Inflammatory macrophage (primary cell): Measurements from ENCODE around the gene SMPD3.
A peak's percentile ranks its signal among the peaks of the same experiment; 100 is the strongest.

Experiments
- DNase-seq, 2 donors: peaks; one replicate each; pipeline ENCODE4 v3.0.0-alpha.2; 2020 to 2022

SMPD3 gene

DNA sequence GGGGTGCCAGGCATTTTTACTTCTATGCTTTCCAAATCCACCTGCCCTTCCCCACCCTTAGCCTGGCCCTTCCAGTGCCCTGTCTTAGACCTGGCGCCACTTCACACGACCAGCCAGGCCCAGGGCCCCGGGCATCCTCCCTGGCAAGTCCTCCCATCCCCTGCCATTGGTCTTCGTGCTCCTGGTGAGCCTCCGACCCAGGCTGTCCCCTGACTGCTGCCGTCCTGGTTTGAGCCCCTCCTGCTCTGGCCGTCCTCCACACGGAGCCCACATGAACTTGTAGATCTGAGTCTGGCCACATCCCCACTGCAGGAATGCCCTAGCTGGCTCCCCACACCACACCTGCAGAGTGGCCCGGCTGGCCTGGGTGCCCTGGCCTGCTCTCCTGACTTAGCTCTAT lies 93.5 kb downstream of the SMPD3 start:
- no peak for DNase-seq

GRCh38 chr16:68353366-68353765 lies 94.9 kb downstream of the SMPD3 start:
- DNase-seq = no peak

DNA sequence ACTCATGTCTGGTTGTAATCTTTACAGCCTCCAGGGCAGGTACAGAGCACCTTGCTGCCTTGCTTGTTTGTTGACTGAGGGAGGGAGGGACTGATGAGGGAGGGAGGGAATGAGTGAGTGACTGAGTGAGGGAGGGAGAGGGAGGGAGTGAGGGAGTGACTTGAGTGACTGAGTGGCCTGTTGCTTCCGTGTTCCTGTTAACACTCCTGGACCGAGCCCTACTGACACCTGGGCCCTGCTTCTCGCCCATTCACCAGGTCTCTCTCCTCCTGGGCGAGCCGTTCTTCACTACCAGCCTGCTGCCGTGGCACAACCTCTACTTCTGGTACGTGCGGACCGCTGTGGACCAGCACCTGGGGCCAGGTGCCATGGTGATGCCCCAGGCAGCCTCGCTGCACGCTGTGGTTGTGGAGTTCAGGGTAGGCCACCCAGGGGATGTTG lies 96.3 kb downstream of the SMPD3 start:
- DNase-seq = no peak

GRCh38 chr16:68351463-68351862 lies 96.8 kb downstream of the SMPD3 start:
- DNase-seq = no peak

DNA sequence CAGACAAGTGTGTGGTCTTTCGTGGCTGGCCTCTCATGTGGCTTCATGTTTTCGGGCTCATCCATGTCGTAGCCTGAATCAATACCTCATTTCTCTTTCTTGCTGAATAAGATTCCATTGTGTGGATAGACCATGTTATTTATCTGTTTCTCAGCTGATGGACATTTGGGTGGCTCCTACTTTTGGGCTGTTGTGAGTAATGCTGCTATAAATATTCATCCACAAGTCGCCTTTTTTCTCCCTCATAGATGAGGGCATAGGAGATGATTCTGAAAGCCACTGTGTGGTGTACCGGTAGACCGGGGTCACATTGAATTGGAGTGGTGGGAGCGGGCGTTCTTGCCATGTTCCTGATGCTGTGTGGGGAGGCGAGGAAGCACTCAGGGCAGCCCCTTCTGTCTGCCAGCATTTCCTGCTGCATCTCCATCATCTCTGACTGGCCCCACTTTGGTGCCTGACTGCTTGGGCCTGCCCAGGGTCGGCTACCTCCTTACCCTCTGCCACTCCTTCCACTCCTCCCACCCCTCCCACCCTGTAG lies 97.4 kb downstream of the SMPD3 start:
- no peak for DNase-seq

- DNase-seq = no peak
These were observed 98.4 kb downstream of the SMPD3 start for GRCh38 chr16:68349838-68350410.

GRCh38 chr16:68348639-68349445 lies 99.5 kb downstream of the SMPD3 start:
- DNase-seq = no peak

- no peak for DNase-seq
These were observed 100.7 kb downstream of the SMPD3 start for GRCh38 chr16:68347605-68348004.

DNA sequence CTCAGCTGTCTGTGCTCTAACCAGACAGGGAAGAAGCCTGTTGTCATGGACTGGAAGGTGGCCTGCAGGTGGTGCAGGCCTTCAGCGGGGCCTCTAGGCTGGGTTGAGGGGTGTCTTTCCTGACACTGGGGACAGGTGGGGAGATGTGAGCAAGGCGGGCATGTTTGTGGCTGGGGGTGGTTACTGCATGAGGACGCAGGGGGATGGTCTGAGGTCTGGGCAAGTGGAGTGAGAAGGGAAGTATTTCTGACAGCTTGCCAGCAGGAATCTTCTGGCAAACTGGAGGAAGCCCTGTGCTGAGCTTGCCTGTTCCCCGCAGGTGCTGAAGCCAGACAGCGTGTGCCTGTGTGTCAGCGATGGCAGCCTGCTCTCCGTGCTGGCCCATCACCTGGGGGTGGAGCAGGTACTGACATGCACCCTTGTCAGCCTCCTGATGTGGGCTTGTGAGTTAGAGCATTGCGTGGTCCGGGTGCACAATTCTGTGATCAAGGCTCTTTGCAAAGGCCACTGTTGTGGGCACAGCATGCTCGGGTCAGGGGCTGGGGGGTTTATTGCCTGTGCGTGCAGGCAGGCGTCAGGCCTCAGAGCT lies 101.3 kb downstream of the SMPD3 start:
- no peak for DNase-seq

DNA sequence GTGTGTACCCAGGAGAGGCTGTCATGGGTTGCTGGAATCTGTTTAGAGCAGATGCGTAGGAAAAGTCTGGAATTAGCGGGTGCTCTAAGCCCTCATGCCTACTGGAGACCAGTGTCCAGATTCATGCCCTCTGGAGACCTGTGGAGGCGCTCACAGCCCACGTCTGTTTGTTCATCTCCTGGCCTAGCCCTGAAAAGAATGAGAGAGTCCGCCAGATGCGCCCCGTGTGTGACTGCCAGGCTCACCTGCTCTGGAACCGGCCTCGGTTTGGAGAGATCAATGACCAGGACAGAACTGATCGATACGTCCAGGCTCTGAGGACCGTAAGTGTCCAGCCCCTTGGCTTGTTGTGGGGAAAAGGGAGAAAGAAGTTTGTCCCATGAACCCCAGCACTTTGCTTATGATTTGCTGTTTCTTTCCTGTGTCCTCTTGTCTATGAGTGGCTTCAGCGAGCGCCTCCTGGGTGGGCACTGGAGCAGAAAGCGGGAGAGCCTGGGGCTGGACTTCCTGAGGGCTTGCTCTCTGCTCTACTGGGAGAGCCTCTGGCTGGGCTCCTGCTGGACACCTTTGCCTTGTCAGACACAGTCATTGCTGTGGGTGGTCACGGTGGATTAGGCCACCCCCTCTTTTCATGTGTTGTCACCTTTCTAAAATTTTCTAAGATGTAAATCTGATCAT lies 102.2 kb downstream of the SMPD3 start:
- DNase-seq = no peak

GRCh38 chr16:68345351-68345810 lies 102.9 kb downstream of the SMPD3 start:
- no peak for DNase-seq

- DNase-seq = no peak
These were observed 104.1 kb downstream of the SMPD3 start for GRCh38 chr16:68344252-68344651.

DNA sequence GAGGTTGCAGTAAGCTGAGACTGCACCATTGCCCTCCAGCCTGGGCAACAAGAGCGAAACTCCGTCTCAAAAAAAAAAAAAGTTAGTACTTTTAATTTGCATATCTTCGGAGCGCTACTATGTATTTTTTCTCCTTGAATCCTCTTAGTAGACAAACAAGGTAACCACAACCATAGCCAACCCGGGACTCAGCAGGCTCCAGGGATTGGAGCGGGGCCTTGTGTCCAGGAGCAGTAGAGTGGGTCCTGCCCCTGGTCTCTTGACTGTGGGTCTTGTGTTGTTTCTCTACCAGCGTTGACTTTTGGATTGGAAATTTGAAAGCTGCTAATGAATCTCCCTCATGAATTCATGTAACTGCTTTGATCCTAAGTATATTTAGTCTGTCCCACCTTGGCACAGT lies 105.2 kb downstream of the SMPD3 start:
- DNase-seq = no peak

DNA sequence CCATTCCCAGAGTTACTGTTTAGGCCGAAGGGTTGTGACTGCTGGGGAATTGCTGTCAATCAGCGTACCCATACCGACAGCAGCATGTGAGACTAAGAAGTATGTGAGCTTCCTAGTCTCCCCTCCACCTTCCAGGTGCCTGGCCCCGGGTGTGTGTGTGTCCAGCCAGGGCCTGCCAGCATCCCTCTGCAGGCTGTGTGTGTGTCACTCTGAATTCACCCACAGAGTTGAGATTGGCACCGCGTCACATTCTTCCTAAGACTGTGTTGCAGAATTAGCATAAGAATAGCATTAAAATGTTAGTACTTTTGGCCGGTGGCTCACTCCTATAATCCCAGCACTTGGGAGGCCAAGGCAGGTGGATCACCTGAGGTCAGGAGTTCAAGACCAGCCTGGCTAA lies 105.7 kb downstream of the SMPD3 start:
- DNase-seq = no peak

DNA sequence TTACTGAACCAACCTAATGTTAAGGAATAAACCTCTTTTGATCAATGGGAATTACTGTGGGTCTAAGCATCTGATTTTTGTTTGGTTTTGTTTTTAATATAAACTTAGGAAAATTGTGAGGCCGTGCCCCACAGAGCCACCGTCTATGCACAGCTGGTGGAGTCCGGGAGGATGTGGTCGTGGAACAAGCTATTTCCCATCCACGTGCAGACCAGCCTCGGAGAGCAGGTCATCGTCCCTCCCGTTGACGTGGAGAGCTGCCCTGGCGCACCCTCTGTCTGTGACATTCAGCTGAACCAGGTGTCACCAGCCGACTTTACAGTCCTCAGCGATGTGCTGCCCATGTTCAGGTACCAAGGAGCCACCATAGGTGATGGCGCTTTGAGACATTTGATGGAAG lies 109.1 kb downstream of the SMPD3 start:
- no peak for DNase-seq

- no peak for DNase-seq
These were observed 109.8 kb downstream of the SMPD3 start for GRCh38 chr16:68338326-68339119.

- DNase-seq = no peak
These were observed 113.1 kb downstream of the SMPD3 start for GRCh38 chr16:68335175-68335574.

DNA sequence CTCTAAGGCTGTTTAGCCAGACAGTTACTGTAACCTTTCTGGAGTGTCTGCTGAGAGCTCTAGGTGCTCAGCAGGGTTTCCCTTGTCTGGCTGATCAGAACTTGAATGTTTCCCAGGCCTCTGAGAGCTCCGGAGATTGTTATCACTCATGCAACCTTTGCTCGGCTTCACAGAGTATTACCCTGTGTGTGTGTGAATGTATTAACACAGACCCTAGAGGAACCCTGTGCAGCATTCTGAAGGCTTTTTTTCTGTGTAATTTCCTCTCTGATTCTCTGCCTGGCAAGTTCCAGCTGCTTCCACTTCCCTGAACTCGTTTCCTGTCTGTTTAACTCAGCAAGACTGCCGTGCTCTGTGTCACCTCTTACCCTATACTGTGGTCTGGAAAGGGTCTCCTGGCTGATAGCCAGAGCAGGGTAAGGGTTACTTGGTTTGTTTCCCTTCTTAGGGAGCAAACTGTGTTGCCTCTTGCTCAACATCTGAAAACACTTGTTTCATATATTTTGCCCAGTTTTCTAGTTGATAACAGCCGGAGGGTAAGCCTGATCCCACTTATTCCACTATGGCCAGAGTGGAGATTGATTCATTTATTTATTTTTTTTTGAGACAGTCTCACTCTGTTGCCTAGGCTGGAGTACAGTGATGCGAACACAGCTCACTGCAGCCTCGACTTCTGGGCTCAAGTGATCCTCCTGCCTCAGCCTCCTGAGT lies 115.7 kb downstream of the SMPD3 start:
- peak; percentile 67 to 78 for DNase-seq

DNA sequence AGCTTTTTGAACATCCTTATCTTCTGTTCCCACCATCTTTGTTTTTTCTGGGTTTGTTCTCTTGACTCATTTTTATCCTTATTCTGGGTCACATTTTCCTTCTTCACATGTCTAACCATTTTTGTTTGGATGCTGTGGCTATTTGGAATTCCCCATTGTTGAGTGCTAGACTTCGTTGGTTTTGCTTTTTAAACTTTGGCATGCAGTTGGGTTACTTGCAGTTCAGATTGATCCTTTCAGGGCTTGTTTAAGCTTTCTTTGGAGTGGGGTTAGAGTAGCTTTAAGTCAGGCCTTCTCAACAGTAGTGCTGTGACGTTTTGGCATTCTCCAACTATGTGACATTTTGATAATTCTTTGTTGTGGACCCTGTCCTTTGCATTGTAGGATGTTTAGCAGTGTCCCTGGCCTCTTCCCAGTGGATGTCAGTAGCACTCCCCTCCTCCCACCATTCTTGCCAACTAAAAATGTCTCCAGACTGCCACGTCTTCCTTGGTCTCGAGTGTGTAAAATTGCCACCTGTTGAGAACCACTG lies 116.4 kb downstream of the SMPD3 start:
- DNase-seq = no peak

DNA sequence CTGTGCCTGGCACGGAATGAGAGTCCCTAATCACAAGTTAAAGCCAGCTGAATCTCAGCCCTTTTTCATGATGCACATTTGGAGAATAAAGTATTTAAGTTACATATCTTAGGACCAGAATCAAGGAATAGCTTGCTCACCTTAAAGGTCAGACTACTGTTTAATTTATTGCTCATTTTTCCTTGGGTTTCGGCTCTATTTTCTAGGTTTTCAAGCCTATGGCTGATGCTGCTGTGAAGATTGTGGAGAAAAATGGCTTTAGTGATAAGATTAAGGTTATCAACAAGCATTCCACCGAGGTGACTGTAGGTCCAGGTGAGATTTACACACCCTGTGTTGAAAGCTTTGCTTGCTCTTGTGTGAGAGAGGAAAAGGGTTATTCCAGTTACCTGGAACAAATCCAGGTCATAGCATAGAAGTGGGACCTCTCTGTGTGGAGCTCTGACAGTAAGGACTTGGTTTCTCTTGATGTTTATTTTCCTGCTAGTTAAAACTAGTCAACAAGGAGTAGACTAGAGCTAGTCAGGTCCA lies 119.4 kb downstream of the SMPD3 start:
- no peak for DNase-seq
